Upper lobe of right lung (tissue), 1 donor: Measurements from ENCODE around the gene LTBP2. TPM values are rescaled to one million over a fixed set of nuclear protein-coding genes. Genes with fewer than 3 reads are reported as not detected.

ENCODE experiments used
- ATAC-seq: fragments of 200-7000 bp; cut with Tn5 transposase; one replicate; pipeline ENCODE4 v1.9.1; 2020; ENCODE audit warnings: mild to moderate bottlenecking, moderate library complexity
- DNase-seq: peaks from one replicate; pipeline ENCODE4 v3.0.0-alpha.2; 2020
- H3K27ac ChIP-seq: fragments of 200-600 bp; one replicate; pipeline ENCODE4 v1.8.0; 2022
- H3K27me3 ChIP-seq: fragments of 200-600 bp; one replicate; pipeline ENCODE4 v1.8.0; 2022; ENCODE audit warnings: mild to moderate bottlenecking
- H3K36me3 ChIP-seq: fragments of 200-600 bp; one replicate; pipeline ENCODE4 v1.8.0; 2022
- H3K4me1 ChIP-seq: fragments of 200-600 bp; one replicate; pipeline ENCODE4 v1.8.0; 2022
- H3K4me3 ChIP-seq: fragments of 200-600 bp; one replicate; pipeline ENCODE4 v1.8.0; 2022; ENCODE audit warnings: mild to moderate bottlenecking
- H3K9me3 ChIP-seq: fragments of 200-600 bp; one replicate; pipeline ENCODE4 v1.8.0; 2022
- intact Hi-C: fragments of 100-400 bp; cut with DNase I; formaldehyde crosslinking; loops from one replicate; pipeline ENCODE4 v1.11.0; 2022
- total RNA-seq: library from RNA; stranded (reverse); fragmentation: NEBNext Ultra II Directional; extraction: Animal tissue kit (Norgen Biotek cat#: 25700); gene quantifications from one replicate; pipeline ENCODE4 v1.2.1, GENCODE V29; 2021
- TF ChIP-seq, protein P1 (sequence below): fragments of 200-600 bp; IDR thresholded peaks from one replicate; pipeline ENCODE4 v1.8.0; 2022; ENCODE audit warnings: antibody characterized with exemption
- donor health status: DM: no; HTN: yes; CAD: no; lungs with severe emphysema.

The LTBP2 gene
- total RNA-seq, 1 donor from 2014 or later: 117 TPM

DNA sequence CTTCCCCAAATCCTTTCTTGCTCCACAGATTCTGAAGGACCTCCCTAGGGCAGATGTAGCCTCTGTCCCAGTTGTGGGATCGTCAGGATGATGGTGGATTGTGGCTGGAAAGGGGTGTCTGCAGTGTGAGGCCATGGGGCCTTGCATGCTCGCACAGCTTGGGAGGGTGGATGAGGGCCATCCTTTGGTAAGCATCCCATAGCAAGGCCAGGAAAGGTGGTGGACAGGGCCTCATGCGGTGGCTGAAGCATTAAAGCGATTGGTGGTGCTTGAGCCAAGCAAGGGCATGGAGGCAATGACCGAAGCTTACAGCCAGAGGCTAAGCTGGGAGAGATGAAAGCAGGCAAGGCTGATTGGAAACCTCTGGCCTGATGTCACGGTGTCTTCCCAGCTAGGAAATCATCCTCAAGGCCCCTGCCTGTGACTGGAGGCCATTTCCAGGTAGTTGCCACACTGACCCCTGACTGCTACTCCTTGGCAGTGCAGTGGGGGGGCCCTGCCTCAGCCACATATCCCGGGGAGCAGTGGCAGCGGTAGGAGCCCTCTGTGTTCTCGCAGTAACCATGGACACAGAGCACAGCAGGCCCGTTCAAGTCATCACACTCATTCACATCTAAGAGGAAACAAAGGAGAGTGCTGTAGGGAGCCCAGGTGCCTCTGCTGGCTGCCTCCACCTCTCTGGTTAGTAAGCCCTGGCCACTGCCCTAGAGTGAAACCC, 111.5 kb downstream of the LTBP2 start:
- no peaks in the 10 kb centered on the region for H3K4me1 ChIP-seq
- no peak overlapping the region for H3K27ac ChIP-seq
- DNase-seq (no peak), ATAC-seq (no peak)
- no peaks in the 10 kb centered on the region for H3K9me3 ChIP-seq
- TF ChIP-seq, protein P1, sequence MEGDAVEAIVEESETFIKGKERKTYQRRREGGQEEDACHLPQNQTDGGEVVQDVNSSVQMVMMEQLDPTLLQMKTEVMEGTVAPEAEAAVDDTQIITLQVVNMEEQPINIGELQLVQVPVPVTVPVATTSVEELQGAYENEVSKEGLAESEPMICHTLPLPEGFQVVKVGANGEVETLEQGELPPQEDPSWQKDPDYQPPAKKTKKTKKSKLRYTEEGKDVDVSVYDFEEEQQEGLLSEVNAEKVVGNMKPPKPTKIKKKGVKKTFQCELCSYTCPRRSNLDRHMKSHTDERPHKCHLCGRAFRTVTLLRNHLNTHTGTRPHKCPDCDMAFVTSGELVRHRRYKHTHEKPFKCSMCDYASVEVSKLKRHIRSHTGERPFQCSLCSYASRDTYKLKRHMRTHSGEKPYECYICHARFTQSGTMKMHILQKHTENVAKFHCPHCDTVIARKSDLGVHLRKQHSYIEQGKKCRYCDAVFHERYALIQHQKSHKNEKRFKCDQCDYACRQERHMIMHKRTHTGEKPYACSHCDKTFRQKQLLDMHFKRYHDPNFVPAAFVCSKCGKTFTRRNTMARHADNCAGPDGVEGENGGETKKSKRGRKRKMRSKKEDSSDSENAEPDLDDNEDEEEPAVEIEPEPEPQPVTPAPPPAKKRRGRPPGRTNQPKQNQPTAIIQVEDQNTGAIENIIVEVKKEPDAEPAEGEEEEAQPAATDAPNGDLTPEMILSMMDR: no peak
- intact Hi-C loops: loop anchor here (10.0 kb wide), 1 partner anchor 104 kb away; no protein-coding TSS in a partner anchor
- H3K36me3 ChIP-seq: peaks cover 6% of the 10 kb centered on the region
- H3K27me3 ChIP-seq: no peaks in the 10 kb centered on the region
- no peak overlapping the region for H3K4me3 ChIP-seq

DNA sequence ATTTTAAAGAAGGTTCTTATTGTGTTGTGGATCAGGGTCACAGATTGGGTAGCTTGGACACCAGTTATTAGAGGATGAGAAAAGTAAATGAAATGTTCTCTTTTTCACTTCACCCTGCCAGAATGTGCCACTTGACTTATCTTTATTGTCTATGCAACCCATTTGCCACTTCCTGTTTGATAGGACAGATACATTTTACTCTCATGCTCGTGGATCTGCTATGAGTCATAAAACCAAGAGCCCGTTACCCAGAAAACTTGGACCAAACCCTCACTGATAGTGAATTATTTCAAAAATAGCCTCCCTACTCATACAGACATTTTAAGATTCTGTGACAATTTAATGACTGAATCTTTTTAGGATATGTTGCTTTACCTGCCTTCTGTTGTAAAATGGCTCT, 116.7 kb downstream of the LTBP2 start:
- no peak overlapping the region for H3K27ac ChIP-seq
- no peak overlapping the region for H3K4me3 ChIP-seq

DNA sequence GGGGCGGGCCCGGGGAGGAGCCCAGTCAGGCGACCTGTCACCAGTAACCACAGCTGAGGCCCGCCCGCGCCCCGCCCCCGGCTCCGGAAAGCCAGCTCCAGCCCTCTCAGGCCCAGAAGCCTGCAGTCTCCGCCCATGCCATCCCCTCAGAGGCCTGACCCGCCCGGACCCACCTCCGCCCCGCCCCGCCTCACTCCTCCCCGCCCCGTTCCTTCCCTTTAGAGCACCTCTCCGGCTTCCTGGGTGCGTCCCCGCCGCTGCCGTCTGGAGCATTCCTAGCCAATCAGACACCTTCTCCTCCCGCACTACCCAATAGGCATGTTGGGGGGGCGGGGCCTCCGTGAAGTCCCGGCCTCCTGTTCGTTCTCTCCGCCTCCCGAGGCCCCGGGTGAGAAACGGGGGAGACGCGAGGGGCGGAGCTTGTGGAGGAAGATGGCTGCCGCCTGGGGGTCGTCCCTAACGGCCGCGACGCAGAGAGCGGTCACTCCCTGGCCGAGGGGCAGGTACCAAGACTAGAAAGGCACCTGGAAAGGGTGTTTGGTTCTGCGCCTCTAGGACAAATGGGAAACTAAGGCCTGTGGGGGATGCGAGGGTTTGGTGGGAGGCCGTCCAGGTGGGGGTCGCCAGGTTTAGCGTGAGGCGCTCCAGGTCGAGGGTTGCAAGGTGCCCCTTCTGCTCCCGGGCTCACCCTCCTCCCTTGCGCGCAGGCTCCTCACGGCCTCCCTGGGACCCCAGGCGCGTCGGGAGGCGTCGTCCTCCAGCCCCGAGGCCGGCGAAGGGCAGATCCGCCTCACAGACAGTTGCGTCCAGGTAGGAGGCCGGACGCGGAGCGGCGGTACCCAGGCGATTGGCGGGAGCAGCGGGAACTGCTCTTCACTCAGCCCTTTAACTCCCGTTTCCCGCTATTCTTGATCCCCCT, 118.4 kb downstream of the LTBP2 start, which contains the start of gene ISCA2:
Gene ISCA2 (plus strand): TSS at position 423 of the 919 bp plus-strand sequence. CDS start 10 bp downstream, at position 433.
- no peaks in the 10 kb centered on the region for H3K9me3 ChIP-seq
- ATAC-seq: peak; percentile 95

More for the DNA sequence above, 116.7 kb downstream of the LTBP2 start:
- intact Hi-C loops: no loop called here
- no peaks in the 10 kb centered on the region for H3K9me3 ChIP-seq
- H3K27me3 ChIP-seq: no peaks in the 10 kb centered on the region
- no peak for DNase-seq
- H3K4me1 ChIP-seq: peaks cover 6% of the 10 kb centered on the region
- ATAC-seq: no peak
- H3K36me3 ChIP-seq: peaks cover 6% of the 10 kb centered on the region
- TF ChIP-seq, protein P1: no peak

DNA sequence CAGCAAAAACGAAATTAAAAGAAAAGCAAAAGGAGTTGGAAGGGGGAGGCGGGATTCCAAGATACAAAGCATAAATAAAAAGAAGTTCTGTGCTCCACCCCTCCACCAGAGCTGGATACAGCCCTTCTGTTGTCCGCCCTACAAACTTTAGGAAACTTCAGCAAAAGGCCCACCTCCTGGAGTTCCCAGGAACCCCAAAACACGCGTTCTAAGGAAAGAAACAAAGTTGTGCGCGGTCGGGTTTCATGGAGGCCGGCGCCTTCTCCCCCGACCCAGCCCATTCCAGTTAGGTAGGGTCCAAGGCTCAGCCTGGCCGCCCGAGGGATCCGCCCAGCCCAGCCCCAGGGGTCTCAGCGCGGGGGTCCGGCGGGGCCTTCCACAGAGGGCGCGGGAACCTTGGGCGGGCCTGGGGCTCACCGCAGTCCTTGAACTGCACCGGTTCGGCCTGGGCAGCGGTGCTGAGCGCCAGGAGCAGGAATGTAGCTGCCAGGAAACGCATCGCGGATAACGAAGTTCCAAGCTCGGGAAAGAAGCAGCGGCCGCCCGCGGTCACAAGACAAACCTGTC, 119.2 kb downstream of the LTBP2 start, which contains the start of gene NPC2:
Gene NPC2 (minus strand): TSS at position 530 of the 567 bp plus-strand sequence. CDS start 31 bp downstream, at position 499.
- H3K4me3 ChIP-seq: peak within 1 kb of the TSS; percentile 78
- no peaks in the 10 kb centered on the region for H3K9me3 ChIP-seq
- ATAC-seq (no peak), DNase-seq (no peak)
- H3K36me3 ChIP-seq: peaks cover 6% of the 10 kb centered on the region
- intact Hi-C loops: no loop called here
- TF ChIP-seq, protein P1: no peak
- H3K27ac ChIP-seq: peak within 1 kb of the TSS; percentile 91
- no peaks in the 10 kb centered on the region for H3K27me3 ChIP-seq
- peaks cover 24% of the 10 kb centered on the region for H3K4me1 ChIP-seq

More for the DNA sequence above, 118.4 kb downstream of the LTBP2 start, which contains the start of gene ISCA2:
- DNase-seq: peak; percentile 100
- peak within 1 kb of the TSS; percentile 91 for H3K27ac ChIP-seq
- intact Hi-C loops: no loop called here
- H3K27me3 ChIP-seq: no peaks in the 10 kb centered on the region
- peaks cover 6% of the 10 kb centered on the region for H3K36me3 ChIP-seq
- TF ChIP-seq, protein P1: no peak
- peak within 1 kb of the TSS; percentile 78 for H3K4me3 ChIP-seq
- peaks cover 21% of the 10 kb centered on the region for H3K4me1 ChIP-seq
